GM21737 (cell line): ENCODE measurements around the gene FAM149A.
A peak's percentile ranks its signal among the peaks of the same experiment; 100 is the strongest.

Experiments
- ATAC-seq: cut with Tn5 transposase; IDR thresholded peaks from one replicate; pipeline ENCODE4 v1.9.1; 2021; ENCODE audit warnings: mild to moderate bottlenecking, moderate library complexity; ENCODE audit not compliant: unreplicated experiment

The FAM149A gene

DNA sequence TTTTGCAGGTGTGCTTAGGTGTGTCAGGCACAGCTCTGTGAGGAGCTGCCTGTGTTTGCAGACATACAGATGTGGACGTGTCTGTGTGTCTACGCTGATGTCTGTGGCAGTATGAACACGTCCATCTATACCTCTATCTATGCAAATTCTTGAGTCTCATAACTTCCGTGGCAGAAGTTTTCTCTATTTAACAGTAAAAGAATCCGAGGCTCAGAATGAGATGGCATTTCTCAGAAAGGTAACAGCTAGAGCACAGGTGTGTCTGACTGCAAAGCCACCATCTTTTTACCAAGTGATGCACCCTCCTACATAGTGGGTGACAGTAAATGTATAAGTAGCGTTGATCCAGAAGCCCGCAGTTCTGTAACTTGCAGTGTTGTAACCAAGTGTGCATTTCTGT, 47.0 kb downstream of the FAM149A start:
- ATAC-seq = no peak

- ATAC-seq = no peak
Measured at GRCh38 chr4:186158021-186158813, 53.7 kb downstream of the FAM149A start.

DNA sequence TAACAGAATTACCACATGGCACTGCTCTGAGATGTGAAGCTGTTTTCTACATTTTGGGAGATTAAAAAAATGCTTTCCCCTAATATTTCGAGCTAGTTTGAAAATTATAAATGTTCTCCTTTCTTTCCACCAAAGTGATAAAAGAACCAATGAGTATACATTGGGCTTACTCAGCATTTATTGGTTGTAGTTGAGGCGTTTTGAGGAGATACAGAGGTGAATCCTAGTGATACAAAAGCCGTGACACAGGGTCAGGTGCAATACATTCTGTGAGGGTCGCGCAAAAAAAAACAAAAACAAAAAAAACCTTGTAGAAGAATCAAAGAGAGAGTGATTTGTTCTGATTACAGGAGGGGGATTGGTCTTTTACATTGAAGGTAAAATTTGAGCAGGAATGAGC, 54.5 kb downstream of the FAM149A start:
- no peak for ATAC-seq

DNA sequence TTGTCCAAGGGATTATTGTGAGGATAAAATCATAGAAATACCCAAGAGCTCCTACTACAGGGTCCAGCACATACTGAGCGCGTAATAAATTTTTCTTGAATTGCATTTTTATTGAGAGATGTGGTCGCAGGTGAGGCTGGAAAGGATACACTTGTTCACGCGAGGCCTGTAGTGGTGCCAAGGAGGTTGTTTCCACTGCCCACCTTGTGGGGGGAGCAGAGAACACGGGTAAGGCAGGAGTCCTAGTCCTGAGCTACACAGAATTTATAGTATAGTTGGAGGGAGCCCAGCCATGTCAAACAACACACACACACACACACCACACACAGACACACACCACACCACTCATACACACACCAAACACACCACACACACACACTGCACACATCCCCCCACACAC, 55.1 kb downstream of the FAM149A start:
- ATAC-seq = no peak

DNA sequence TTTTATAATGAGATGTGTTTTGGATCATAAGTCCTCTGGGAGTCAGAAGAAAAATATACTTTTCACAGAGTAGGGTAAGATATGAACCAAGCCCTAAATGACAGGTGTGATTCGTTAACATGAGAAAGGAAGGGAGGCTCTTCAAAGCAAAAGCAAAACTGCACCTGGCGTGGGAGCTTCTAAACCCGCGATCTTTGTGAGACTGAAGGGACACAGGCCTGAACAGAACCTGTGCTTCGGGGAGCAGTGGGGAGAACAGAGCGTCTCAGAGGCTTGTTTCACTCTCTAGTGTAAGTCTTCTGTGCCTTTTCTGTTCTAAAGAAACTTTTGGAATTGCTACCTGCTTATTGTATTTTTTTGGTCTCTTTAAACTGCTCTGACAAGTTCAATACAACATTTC, 56.6 kb downstream of the FAM149A start:
- peak; percentile 95 for ATAC-seq

DNA sequence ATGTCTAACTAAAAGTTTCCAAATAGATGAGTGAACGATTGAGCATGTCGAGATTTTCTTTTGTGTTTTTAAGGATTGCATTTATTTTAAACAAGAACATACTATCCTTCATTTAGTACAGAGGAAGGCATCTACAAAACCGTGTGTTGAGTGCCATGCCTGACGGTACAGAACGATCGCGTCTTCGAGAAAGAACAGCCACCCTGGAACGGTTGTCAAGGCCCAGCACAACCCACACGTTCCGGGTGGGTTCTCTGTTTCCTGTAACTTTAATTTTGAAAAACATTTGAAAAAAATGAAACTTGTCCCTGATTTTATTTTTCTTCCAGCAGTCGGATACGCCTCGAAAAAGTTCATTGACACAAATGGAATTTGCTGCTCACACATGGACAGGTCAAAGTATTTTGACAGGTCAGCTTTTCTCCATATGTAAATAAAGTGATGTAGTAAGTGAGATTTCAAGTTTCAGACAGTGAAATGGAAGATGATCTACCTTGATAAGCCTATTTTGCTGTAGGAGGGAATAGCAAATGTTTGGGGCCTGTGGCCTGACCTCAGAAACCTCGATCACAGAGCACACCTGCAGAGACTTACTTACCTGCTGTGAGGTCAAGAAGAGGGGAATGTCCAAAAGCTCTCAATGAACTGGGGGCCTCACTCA, 62.5 kb downstream of the FAM149A start:
- ATAC-seq = no peak

DNA sequence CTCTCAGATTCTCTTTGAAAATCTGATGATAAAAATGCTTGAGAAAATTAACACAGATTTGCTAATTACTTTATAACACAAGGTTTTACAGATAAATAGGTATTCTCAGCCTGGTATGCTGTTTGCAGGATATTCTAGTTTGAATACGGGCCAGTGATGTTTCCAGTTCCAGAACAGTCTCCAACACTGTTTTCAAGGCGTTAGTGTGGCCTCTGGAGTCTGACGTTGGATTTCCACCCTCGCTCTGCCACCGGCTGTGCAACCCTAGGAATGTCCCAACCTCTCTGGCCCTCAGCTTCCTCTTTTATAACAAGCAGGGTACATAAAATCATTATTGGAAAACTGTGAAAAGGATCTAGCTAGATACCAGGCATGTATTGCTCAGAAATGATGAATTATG, 63.1 kb downstream of the FAM149A start:
- no peak for ATAC-seq

- no peak for ATAC-seq
Measured at GRCh38 chr4:186168750-186169149, 64.2 kb downstream of the FAM149A start.

DNA sequence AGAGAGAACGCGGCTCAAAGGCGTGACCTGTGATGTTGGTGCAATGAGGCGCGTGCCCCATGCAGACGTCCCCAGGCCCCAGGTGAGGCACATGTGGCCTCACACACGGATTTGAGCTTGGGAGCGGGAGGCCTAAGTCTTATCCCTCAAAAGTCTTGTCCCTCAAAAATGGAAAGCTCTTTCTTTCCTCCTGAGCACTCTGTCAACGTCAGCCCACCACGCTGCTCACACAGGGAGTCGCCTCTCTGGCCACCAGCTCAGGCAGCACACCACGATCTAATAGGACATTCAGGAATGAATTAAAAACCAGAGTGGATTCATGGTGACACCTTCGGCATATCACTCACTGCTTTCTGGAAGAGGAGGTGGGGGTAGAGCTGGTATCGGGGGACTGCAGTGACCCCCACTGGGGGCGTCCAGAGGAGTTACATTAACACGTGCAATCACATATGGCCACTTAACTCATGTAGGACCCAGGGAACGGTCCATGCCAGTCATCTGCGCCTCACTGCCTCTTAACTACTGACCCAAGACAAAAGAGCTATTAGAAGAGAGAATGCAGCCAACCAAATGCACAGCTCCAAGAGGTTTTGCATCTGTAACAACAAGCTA, 64.9 kb downstream of the FAM149A start:
- ATAC-seq = no peak

- ATAC-seq = no peak
Measured at GRCh38 chr4:186169945-186170802, 65.7 kb downstream of the FAM149A start.

GRCh38 chr4:186170966-186171365, 66.5 kb downstream of the FAM149A start:
- no peak for ATAC-seq

- ATAC-seq = no peak
Measured at GRCh38 chr4:186172546-186172945, 68.0 kb downstream of the FAM149A start.

GRCh38 chr4:186188107-186188506, 83.6 kb downstream of the FAM149A start:
- ATAC-seq = no peak

DNA sequence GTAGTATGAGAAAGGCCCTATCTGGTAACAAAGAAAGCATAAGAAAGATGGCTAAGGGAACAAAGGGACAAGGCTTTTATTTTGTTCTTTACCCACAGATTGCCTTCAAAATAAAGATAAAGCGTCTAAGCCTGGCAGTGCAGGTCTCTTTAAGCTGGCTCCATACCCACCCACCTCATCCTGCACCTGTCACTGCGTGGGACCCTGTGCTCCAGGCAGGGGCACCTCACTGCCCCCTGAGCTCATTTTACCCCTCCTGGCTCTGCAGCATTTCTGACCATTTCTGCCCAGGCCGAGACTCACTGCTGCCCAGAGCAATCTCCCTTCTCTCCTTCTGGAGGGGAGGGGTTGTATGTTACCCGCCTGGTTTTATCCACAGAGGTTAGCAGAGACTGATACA, 85.2 kb downstream of the FAM149A start:
- no peak for ATAC-seq

- ATAC-seq = peak; percentile 23
Measured at GRCh38 chr4:186190581-186191199, 86.2 kb downstream of the FAM149A start.

- peak; percentile 85 for ATAC-seq
Measured at GRCh38 chr4:186191200-186192065, 86.9 kb downstream of the FAM149A start, which contains the start of gene CYP4V2. TSS of gene CYP4V2 (plus strand) at chr4:186191567. CDS start at chr4:186191824, 257 bp downstream.

GRCh38 chr4:186192066-186192612, 87.6 kb downstream of the FAM149A start:
- peak; percentile 14 for ATAC-seq

- ATAC-seq = no peak
Measured at GRCh38 chr4:186193851-186194250, 89.3 kb downstream of the FAM149A start.

DNA sequence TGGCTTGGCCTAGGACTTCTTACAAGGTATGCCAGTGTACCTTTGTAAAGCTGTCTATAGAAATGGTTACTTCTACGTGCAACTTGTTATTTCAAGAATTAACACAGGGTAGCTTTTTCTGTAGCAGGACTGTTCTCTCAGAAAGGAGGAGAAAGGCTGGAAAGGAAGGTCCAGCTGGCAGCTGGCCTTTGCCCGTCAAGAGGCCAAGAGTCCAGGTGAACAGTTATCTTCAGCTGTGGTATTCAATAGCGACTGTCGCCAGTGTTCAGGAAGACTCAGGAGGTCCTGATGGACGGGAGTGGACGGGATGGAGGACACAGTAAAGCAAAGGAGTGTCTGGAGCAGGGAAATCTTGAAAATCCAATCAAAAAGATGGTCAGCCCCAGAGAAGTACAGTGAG, 91.6 kb downstream of the FAM149A start:
- no peak for ATAC-seq
